NB4 (cell line): ENCODE results near the gene B3GAT1.

Experiments
- MYC ChIP-seq: IDR thresholded peaks from 2 replicates; pipeline ENCODE4 v1.6.1; 2011; ENCODE audit warnings: low read depth, low read length
- POLR2A ChIP-seq: IDR thresholded peaks from 2 replicates; pipeline ENCODE4 v1.6.1; 2011; ENCODE audit warnings: mild to moderate bottlenecking; ENCODE audit not compliant: insufficient read length; ENCODE audit errors: extremely low read depth
- TF ChIP-seq, protein P1 (sequence below): IDR thresholded peaks from one replicate; pipeline ENCODE4 v1.5.1; 2012; ENCODE audit warnings: low read depth, low read length
- TF ChIP-seq, protein P2 (sequence below): IDR thresholded peaks from 2 replicates; pipeline ENCODE4 v1.6.1; 2011; ENCODE audit warnings: low read depth, low read length

DNA sequence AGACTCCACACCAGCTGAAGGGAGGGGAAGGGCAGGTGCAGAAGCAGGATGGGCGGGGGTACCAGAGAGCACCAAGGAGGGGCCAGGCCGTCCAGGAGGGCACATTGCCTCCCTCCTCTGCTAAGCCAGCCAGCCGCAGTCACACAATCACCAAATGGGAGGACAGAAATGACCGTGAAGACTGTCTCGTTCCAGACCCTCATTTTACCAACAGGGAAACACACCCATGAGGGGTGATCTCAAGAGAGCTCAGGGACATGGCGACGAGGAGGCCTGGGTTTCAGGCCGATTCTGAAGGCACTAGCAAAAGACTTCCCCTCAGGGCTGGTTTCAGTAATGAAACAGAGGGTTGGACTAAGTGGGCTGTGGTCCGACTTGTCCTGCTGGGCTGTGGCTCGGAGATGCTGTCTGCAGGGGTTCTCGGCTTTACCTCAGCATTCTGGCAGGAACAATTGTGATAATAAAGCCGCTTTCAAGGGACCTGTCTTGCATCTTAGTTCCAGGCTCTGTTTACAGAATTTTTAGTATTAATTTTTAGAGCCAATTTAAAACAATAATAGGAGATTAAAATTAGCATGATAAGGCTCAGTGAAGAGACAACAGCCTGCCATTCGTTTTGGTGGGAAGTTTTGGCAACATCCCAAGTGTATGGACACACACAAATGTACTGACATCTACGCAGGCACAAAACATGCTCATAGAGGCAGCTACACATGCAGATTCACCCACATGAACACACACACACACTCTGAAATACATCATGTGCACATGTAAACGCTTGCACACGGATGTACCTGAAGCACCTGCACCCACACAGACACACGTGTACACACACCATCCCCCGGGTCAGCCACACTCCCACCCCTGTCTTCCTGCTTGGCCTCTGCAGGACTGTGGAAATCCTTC, 2.0 kb upstream of the B3GAT1 start:
- TF ChIP-seq, protein P1, sequence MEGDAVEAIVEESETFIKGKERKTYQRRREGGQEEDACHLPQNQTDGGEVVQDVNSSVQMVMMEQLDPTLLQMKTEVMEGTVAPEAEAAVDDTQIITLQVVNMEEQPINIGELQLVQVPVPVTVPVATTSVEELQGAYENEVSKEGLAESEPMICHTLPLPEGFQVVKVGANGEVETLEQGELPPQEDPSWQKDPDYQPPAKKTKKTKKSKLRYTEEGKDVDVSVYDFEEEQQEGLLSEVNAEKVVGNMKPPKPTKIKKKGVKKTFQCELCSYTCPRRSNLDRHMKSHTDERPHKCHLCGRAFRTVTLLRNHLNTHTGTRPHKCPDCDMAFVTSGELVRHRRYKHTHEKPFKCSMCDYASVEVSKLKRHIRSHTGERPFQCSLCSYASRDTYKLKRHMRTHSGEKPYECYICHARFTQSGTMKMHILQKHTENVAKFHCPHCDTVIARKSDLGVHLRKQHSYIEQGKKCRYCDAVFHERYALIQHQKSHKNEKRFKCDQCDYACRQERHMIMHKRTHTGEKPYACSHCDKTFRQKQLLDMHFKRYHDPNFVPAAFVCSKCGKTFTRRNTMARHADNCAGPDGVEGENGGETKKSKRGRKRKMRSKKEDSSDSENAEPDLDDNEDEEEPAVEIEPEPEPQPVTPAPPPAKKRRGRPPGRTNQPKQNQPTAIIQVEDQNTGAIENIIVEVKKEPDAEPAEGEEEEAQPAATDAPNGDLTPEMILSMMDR = no peak
- TF ChIP-seq POLR2A = no peak
- TF ChIP-seq, protein P2, sequence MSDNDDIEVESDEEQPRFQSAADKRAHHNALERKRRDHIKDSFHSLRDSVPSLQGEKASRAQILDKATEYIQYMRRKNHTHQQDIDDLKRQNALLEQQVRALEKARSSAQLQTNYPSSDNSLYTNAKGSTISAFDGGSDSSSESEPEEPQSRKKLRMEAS = no peak
- no peak for TF ChIP-seq MYC
